COLO668 (cell line): ENCODE data around the gene OXCT1.

Experiments used
- DNase-seq: peaks from one replicate; lab custom pipeline; 2025; ENCODE audit not compliant: unreplicated experiment; lab: John Stamatoyannopoulos, UW

OXCT1 gene

GRCh38 chr5:41869724-41870626, at the start of gene OXCT1:
Gene OXCT1 (minus strand): TSS chr5:41870425. CDS start chr5:41870358, 67 bp downstream.
- peak; percentile 97 for DNase-seq

- no peak for DNase-seq
Observed at GRCh38 chr5:41918105-41918504, 47.9 kb upstream of the OXCT1 start.

GRCh38 chr5:41908374-41909079, 38.3 kb upstream of the OXCT1 start:
- DNase-seq: no peak

- no peak for DNase-seq
Observed at GRCh38 chr5:41906151-41906550, 35.9 kb upstream of the OXCT1 start.

- DNase-seq: peak; percentile 99
Observed at GRCh38 chr5:41903892-41904799, 33.9 kb upstream of the OXCT1 start, which contains the start of gene RIMOC1. Gene RIMOC1 (plus strand): TSS chr5:41904344. CDS start chr5:41904368, 24 bp downstream.

- no peak for DNase-seq
Observed at GRCh38 chr5:41903382-41903891, 33.2 kb upstream of the OXCT1 start.

- DNase-seq: no peak
Observed at GRCh38 chr5:41896230-41896629, 26.0 kb upstream of the OXCT1 start.

GRCh38 chr5:41893074-41893851, 23.0 kb upstream of the OXCT1 start:
- DNase-seq: no peak

- DNase-seq: no peak
Observed at GRCh38 chr5:41892031-41892430, 21.8 kb upstream of the OXCT1 start.

GRCh38 chr5:41891066-41891707, 21.0 kb upstream of the OXCT1 start:
- DNase-seq: no peak

GRCh38 chr5:41885286-41885685, 15.1 kb upstream of the OXCT1 start:
- DNase-seq: no peak

- DNase-seq: no peak
Observed at GRCh38 chr5:41883936-41884335, 13.7 kb upstream of the OXCT1 start.

- DNase-seq: no peak
Observed at GRCh38 chr5:41883243-41883642, 13.0 kb upstream of the OXCT1 start.

- DNase-seq: no peak
Observed at GRCh38 chr5:41882765-41883164, 12.5 kb upstream of the OXCT1 start.

GRCh38 chr5:41878643-41879478, 8.6 kb upstream of the OXCT1 start:
- no peak for DNase-seq

- no peak for DNase-seq
Observed at GRCh38 chr5:41878173-41878572, 7.9 kb upstream of the OXCT1 start.

GRCh38 chr5:41877408-41877807, 7.2 kb upstream of the OXCT1 start:
- no peak for DNase-seq

- DNase-seq: peak; percentile 16
Observed at GRCh38 chr5:41876678-41877077, 6.5 kb upstream of the OXCT1 start.

- DNase-seq: no peak
Observed at GRCh38 chr5:41875121-41875520, 4.9 kb upstream of the OXCT1 start.
